GM19238 (cell line): ENCODE measurements around the gene TMEM168.
"Not testable (repeated sequence)": the region's sequence is repeated elsewhere in the genome, so short reads cannot be mapped to it uniquely, and the experiment has no call there.

Experiments
- DNase-seq: peaks from one replicate; pipeline ENCODE4 v3.0.0; 2011; ENCODE audit warnings: low spot score; ENCODE audit not compliant: insufficient read length

Gene TMEM168, protein sequence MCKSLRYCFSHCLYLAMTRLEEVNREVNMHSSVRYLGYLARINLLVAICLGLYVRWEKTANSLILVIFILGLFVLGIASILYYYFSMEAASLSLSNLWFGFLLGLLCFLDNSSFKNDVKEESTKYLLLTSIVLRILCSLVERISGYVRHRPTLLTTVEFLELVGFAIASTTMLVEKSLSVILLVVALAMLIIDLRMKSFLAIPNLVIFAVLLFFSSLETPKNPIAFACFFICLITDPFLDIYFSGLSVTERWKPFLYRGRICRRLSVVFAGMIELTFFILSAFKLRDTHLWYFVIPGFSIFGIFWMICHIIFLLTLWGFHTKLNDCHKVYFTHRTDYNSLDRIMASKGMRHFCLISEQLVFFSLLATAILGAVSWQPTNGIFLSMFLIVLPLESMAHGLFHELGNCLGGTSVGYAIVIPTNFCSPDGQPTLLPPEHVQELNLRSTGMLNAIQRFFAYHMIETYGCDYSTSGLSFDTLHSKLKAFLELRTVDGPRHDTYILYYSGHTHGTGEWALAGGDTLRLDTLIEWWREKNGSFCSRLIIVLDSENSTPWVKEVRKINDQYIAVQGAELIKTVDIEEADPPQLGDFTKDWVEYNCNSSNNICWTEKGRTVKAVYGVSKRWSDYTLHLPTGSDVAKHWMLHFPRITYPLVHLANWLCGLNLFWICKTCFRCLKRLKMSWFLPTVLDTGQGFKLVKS

DNA sequence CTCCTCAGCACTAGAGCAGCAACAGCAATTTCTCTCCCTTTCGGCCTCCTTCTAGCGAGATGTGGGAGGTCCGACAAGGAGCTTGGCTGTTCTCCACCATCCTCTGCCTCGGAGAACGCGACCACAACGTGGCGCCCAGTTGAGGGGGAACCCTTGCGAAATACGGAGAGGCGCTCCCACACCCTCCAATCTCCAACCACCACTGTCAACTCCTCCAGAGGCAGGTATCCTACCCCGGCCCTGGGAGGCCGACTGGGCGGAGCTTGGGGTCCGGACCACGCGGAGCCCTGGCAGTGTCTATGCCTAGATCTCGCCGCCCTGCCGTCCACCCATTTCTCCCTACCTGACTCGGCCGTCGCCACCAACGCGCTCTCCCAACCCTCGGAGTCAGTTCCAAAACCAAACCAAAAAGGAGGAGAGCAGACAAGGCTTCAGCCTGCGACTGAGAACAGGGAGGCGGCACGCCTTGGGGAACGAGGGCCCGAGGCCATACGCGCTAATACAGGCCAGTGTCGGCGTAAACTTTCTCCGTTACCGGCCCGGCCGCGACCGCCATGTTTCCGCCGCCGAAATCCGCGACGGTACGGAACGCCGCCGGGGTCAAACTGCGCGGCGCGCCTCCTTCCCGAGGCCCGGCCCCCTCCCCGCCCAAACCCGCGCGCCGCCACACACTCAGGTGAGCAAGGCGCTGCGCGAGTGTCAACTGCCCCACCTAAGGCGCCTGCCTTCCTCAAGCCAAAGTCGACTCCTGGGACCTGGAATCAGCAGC lies at the start of gene TMEM168:
Gene TMEM168 (minus strand): TSS at position 577 of the 769 bp plus-strand sequence. CDS start 5,568 bp downstream, outside the sequence.
- peak; percentile 59 for DNase-seq

DNA sequence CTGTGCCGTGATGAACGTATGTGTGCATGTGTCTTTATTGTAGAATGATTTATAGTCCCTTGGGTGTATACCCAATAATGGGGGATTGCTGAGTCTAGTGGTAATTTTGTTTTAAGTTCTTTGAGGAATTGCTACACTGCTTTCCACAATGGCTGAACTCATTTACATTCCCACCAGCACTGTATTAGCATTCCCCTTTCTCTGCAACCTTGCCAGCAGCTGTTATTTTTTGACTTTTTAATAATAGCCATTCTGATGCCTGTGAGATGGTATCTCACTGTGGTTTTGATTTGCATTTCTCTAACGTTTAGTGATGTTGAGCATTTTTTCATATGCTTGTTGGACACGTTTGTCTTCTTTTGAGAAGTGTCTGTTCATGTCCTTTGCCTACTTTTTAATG lies 45.7 kb upstream of the TMEM168 start:
- not testable (repeated sequence) for DNase-seq

DNA sequence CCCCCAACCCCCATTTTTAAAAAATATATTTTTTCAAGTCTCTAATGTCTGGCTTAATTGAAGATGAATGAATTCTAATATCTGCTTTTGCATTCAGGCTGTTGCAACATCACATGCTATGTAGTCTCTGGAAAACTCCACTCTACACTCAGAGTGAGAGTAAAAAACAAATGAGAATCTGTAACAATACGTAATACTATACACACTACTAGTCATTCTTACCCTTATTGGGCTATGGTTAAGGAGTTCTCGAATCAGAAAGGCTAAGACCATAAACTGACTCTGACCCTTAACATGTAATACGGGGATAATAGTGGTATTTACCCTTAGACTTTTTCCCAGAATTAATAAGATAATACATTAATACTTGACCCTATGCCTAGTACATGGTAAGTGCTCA lies 42.9 kb upstream of the TMEM168 start:
- no peak for DNase-seq

DNA sequence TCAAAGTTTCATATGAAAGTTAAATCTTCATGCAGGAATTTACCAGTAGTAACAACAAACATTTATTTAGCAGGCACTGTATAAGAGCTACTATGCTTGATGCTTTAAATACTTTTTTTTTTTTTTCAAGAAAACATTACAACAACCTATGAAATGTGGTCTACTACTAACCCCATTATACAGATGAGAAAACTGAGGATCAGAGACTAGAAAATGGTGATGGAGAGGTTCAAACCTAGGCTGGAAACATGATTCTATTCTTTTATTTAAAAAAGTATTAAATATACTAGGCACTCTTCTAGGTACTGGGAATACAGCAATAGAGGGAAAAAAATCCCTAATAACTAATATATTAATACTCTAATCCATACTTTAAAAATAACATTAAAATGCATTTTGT lies 40.6 kb upstream of the TMEM168 start:
- no peak for DNase-seq

DNA sequence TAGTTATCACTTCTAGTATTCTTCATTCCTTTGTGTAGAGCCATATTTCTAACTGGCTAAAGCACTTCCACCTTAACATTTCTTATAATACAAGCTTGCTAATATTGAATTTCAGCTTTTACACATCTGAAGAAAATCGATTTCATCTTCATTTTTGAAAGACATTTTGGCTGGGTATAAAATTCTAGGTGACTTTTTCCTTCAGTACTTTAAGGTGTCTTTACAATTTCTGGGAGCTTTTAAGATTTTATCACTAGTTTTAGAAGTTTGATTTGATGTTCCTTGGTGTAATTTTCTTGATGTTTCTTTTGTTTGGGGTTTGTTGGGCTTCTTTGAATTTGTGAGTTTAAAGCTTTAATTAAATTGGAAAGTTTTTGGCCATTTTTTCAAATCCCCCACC lies 38.5 kb upstream of the TMEM168 start:
- no peak for DNase-seq

DNA sequence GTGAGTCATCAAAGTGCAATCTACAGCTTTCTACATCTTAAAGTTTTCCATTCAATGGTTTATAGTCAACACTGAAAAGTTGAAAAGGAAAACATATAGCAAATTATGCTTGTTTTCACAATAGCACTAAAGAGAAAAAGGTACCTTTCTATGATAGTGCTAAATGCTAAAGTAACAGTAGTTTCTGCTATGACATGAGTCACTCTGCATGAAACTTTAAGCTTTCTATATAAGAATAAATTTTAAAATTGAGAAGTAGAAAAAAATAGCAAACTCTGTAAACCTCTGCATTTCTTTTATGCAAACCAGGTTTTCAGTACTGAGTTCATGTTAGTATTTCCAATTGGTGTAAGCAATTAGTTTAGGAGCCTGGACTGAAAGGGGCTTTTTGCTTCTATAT lies 31.2 kb upstream of the TMEM168 start:
- no peak for DNase-seq

DNA sequence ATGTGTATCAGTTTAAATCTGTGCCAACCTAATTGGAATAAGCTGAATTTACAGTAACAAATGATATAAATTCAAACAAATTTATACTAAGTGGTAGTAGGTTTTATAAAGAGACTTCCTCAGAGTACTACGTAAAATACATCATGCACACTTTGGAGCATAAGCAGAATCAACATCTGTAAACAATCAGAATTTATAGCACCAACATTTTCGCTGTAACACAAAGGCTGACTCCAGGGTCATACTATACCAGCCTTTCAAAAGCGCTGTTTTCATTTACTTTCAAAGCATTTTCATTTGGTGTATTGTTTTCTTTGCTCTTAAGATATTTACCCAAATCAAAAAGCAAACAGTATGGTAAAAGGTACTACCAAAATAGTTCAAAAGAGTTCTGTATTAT lies 29.3 kb upstream of the TMEM168 start:
- DNase-seq: no peak

DNA sequence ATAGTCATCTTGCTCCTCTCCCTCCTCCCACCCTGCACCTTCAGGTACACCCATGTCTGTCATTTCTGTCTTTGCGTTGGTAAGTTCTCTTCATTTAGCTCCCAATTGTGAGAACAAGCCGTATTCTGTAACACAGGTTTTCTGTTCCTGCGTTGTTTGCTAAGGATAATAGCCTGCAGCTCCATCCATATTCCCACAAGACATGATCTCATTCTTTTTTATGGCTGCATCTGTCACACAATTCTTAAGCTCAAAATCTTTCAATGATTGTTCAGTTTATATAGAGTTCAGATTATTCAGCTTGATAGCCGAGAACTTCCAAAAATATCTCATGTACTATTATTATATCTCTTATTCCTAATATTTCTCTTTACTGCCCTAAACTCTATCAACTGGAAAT lies 16.0 kb upstream of the TMEM168 start:
- DNase-seq: no peak

DNA sequence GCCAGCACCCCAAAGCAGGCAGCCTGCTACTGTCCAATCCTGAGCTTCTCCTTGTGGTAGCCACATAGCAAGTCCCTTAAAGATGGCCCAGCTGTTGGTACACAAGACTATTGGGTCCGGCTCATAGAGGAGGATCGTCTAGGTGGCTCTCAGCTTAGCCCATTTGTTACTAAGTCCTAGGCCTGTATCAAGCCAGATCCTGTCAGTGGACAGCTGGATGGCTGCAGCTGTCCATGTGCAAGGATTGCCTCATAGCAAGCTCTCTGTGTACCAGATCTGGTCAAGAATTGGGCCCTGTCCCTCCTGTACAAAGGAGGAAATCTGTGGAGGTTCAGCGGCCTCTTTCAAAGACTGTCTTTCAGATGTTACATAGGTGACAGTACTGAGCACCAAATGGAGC lies 12.2 kb upstream of the TMEM168 start:
- DNase-seq: no peak

DNA sequence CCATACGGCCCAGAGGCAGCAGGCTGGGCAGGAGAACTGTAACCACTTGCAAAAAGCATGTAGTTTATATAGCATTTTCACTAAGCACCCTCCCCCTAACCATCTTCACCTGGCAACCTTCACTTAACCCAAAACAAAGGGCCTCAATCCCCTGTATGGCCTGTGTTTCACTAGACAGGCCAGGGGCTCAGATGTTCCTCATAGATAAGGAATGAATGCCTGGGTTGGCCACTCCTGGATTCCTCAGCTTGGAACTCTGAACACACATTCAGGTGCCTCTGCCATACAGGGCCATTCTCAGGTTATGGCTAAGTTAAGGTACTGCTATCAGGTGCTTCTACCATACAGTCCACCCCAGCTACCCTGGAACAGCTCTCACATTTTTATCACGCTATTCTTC lies 10.3 kb upstream of the TMEM168 start:
- no peak for DNase-seq

DNA sequence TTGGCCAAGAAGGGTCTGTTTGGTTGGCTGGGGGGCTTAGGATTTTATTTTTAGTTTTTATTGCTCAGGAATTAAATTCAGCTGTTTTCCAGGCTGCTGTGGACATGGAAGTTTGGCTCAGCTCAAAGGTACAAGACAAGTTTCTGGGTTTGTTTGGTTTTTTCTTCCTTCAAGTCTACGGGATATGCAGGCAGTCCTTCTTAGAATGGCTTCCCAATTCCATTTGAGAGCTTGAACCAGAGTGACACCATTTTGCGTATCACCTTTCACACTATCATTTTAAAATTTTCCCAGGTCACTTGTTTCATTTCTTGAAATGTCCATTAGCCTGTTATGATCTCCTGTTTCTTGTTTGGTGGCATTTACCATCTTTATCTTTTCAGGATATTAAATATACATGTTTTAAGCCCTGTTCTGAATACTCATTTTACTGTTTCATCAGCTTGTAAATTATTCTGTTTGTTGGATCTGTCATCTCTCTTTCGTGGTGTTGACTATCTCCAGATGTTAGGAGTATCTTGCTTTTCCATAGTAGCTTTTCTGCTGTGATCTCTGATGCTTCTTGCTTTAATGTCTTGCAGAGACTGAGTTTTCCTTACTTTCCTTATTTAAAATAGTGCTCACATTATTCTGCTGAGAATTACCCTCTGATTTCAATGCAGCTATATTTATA lies 9.4 kb upstream of the TMEM168 start:
- no peak for DNase-seq

DNA sequence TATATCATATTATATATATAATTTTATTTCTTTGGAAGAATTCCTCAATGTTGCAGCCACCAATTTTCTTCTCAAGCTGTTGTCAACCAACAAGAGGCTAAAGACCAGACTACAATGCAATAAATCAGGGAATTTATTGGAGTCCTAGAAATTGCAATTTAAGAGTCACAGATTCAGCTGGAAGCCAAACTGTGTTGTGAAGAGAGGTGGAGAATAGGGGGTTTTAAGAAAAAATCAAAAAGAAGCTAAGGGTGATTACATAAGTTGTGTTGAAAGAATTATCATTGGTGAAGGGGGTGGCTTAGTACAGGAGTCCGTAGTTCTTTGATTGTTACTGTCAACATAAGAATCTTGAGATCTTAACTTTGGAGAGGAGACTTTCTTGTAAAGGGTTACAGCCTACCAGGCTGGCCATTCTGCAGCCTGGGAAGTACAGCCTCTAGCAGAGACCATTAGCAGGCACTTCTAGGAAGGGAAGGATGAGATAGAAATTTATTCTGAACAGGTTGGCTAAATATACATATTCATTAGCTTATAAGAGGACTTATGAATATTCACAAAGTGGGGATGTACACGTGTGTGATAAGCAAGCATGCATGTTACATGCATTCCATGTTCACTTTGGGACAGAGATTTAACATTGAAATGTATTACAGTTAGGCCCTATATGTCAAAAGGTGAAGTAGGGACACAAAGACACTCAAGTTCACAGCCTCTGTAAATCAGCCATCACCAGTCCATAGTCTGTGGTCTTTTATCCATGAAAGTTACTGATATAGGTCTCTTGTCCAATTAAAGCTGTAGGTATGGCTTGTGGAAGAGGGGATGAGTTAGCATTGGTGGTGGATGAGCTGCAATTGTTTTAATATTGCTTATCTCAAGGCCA lies 8.3 kb upstream of the TMEM168 start:
- no peak for DNase-seq

DNA sequence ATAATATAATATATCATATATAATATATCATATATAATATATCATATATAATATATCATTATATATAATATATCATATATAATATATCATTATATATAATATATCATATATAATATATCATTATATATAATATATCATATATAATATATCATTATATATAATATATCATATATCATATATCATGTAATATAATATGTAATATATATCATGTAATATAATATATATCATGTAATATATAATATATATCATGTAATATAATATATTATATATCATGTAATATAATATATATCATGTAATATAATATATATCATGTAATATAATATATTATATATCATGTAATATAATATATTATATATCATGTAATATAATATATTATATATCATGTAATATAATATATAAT lies 6.4 kb upstream of the TMEM168 start:
- DNase-seq: not testable (repeated sequence)

DNA sequence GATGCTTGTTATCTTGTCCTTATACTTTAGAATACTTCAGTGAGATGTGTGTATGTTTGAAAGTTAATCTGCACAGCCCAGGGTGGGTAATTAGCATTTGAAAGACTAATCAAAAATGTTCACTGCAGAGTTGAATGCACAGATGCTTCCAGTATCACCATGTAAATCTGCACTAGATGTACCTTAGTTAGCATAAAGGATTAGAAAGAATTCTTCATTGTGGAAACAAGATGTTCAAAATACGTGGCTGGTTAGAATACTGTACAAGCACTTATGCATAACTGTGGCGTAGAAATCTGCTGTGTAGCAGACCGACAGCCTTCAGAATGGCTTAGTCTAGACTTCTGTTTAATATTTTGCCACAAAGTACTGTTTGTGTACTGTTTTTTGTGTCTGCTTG lies 2.2 kb upstream of the TMEM168 start:
- no peak for DNase-seq

DNA sequence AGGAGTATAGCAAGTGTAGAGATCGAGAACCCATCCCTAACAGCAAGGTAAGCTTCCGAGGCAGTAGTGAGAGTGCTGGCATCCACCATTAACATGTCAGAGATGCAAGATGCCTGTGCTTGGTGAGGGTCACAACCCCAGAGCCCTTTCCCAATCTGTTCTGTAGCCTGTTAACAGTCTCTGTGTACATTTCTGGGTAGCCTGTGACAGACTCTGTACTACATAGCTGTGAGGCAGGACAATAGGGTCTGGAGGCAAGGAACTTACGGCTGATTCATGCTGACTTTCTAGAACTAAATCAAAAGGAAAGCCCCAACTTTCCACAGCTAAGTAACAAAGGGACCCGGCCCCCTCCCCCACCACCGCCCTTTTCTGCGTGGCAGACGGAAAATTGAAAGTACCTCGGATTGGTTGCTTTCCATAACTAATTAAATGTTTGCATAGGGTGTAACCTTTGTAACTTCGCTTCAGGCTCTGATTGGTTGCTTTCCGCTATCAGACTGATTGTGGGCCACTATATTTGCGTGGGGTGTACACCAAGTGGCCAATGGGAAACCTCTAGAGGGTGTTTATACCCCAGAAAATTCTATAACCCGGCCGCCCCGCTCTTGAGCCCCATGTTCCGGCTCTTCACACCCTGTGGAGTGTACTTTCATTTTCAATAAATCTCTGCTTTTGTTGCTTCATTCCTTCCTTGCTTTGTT lies 1.4 kb upstream of the TMEM168 start:
- no peak for DNase-seq

DNA sequence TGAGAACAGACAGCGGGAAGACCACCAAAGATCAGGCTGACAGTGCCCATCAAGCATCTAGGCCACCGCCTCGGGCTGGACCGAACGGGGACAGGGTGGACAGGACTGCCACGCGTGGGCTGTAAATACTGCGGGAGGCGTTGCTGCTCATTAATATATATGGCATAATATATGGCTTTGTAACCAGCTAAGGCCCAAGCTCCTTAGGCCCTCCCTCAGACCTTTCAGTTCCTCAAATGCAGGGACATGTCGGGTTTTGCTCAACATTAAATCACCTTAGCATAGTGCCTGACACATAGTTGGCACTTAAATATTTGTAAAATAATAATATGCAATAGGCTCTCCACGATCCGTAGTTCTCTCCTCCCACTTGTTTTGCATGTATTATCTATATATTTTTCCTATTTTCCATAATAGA lies 402 bp upstream of the TMEM168 start:
- DNase-seq: peak; percentile 23

DNA sequence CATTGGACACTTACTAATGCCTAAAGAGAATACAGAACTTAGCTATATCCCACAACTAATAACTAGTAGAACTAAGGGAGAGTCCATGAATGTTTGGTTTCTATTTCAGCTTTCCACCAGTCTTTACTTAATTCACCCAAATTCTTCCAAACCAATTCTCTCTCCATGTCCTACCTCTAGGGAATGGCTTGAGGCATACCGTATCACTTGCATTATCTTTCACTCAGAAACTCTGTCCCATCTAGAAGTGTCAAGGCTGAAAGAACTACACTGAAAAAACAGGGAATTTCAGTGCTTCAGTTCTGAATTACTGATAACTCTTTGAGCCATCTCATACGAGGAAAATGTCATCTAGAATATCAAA lies 758 bp downstream of the TMEM168 start:
- no peak for DNase-seq

DNA sequence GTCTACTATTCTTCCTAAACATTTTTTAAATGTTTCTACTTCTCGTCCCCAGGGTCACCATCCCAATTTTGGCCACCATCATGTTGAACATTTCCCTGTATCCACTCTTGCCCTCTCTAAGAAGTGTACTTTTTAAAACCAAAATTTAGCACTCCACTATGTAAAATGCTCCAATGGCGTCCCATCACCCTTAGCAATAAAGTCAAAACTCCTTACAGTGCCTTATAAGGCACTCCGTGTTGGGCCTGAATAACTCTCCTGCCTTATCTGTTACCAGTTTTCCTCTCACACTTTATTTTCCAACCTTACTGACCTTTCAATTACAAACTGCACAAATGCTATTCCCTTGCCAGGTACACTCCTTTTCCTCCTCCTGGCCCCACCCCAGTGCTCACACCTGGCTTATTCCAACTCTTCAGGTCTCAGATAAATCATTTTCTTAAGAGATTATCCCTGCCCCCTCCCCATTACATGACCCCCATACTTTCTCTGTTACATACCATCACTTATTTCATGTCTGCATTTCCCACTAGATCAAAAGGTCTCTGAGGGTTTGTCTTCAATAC lies 1.3 kb downstream of the TMEM168 start:
- no peak for DNase-seq

DNA sequence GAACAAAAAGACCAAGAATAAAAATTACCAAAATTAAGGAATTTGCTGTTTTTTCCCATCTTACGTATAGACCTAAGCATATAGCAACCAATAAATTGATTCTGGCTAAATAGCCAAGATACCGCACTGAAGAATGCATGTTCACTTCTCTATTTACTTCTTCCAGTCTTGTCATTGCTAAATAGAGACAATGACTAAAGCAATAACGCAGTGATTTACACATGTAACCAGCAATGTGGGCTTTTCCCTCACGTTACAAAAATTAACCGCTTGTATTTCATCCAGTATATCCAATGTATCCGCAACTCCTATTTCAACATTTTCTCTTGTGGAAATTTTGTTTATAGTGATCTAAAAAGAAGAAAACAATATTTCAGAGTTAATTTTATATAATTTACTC lies 5.6 kb downstream of the TMEM168 start:
- DNase-seq: no peak

DNA sequence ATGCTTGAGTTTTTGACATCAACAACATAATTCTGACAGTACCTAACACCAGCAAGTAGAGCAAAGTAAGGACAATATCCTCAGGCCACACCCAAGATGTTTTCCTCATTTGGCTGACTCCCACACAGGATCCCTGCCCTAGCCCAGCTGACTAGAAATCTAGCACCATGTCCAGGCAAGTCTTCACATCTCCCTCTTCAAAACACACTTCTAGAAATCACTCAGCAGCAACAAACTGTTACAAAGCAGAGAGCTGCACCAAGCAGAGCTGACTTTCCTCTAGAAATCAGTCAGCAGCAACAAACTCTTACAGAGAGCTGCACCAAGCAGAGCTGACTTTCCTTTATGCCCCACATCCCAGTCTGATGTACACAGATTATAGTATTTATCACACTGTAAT lies 7.7 kb downstream of the TMEM168 start:
- DNase-seq: no peak
